NCI-H345 (cell line): ENCODE measurements around the gene ALDH4A1.
"Not testable (repeated sequence)": the region's sequence is repeated elsewhere in the genome, so short reads cannot be mapped to it uniquely, and the experiment has no call there.

Experiments
- DNase-seq: peaks from one replicate; lab custom pipeline; 2025; lab: John Stamatoyannopoulos, UW

Gene ALDH4A1

GRCh38 chr1:18858070-18858688 lies 44.2 kb downstream of the ALDH4A1 start:
- no peak for DNase-seq

GRCh38 chr1:18856435-18856834 lies 45.9 kb downstream of the ALDH4A1 start:
- DNase-seq: no peak

GRCh38 chr1:18855573-18855972 lies 46.8 kb downstream of the ALDH4A1 start:
- no peak for DNase-seq

GRCh38 chr1:18854331-18855025 lies 47.9 kb downstream of the ALDH4A1 start:
- no peak for DNase-seq

- DNase-seq: no peak
Measured at GRCh38 chr1:18852501-18852900, 49.9 kb downstream of the ALDH4A1 start.

- DNase-seq: no peak
Measured at GRCh38 chr1:18849261-18849711, 53.1 kb downstream of the ALDH4A1 start.

GRCh38 chr1:18847723-18848122 lies 54.6 kb downstream of the ALDH4A1 start:
- not testable (repeated sequence) for DNase-seq

GRCh38 chr1:18840145-18840544 lies 62.2 kb downstream of the ALDH4A1 start:
- DNase-seq: no peak

GRCh38 chr1:18836654-18837053 lies 65.7 kb downstream of the ALDH4A1 start:
- no peak for DNase-seq

GRCh38 chr1:18832319-18832718 lies 70.0 kb downstream of the ALDH4A1 start:
- DNase-seq: not testable (repeated sequence)

- DNase-seq: no peak
Measured at GRCh38 chr1:18831656-18832055, 70.7 kb downstream of the ALDH4A1 start.

GRCh38 chr1:18830596-18830995 lies 71.8 kb downstream of the ALDH4A1 start:
- no peak for DNase-seq

- DNase-seq: no peak
Measured at GRCh38 chr1:18829671-18830070, 72.7 kb downstream of the ALDH4A1 start.

- DNase-seq: no peak
Measured at GRCh38 chr1:18828224-18828623, 74.1 kb downstream of the ALDH4A1 start.

GRCh38 chr1:18823438-18823837 lies 78.9 kb downstream of the ALDH4A1 start:
- DNase-seq: no peak
